Body of pancreas (tissue), 4 donors: ENCODE results near the gene AGBL4.

Experiments
- POLR2A ChIP-seq, 3 donors: fragments of 450-650 bp; IDR thresholded peaks; one replicate each; pipeline ENCODE4 v1.6.1; 2016; ENCODE audit warnings: antibody characterized with exemption in 3 of 3, mild to moderate bottlenecking in 2 of 3
- TF ChIP-seq, protein P1 (sequence below), 7 experiments: fragments of 450-650 bp in 4 of 7; fragments of 200-600 bp in 3 of 7; sonication (generic) in 3 of 7; IDR thresholded peaks; one replicate each; pipeline ENCODE4 v1.5.1; 2016 to 2019; ENCODE audit warnings: antibody characterized with exemption in 7 of 7

DNA sequence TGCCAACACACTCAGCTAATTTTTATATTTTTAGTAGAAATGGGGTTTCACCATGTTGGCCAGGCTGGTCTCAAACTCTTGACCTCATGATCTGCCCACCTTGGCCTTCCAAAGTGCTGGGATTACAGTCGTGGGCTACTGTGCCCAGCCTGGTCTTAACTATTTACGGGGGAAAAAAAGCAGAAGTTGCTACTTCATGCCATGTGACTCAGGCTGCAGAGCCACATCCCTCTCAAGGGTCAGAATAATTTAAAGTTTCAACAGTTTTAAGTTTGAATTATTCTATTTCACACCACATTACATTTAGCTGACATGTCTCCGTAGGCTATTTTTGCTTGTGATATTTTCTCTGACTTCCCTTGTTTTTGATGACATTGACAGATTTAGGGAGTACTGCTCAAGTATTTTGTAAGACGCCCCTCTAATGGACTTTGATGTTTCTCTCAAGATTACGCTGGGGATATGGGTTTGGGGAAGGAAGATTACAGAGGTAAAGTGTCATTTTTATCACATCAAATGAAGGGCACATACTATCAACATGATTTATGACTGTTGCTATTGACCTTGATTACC, 14.6 kb upstream of the AGBL4 start:
- TF ChIP-seq, protein P1, sequence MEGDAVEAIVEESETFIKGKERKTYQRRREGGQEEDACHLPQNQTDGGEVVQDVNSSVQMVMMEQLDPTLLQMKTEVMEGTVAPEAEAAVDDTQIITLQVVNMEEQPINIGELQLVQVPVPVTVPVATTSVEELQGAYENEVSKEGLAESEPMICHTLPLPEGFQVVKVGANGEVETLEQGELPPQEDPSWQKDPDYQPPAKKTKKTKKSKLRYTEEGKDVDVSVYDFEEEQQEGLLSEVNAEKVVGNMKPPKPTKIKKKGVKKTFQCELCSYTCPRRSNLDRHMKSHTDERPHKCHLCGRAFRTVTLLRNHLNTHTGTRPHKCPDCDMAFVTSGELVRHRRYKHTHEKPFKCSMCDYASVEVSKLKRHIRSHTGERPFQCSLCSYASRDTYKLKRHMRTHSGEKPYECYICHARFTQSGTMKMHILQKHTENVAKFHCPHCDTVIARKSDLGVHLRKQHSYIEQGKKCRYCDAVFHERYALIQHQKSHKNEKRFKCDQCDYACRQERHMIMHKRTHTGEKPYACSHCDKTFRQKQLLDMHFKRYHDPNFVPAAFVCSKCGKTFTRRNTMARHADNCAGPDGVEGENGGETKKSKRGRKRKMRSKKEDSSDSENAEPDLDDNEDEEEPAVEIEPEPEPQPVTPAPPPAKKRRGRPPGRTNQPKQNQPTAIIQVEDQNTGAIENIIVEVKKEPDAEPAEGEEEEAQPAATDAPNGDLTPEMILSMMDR (IDR thresholded peaks at IDR 0.05) = no peak
- no peak for TF ChIP-seq POLR2A (IDR thresholded peaks at IDR 0.05)
